Measurements from ENCODE around the gene FBXL3.
A peak's percentile ranks its signal among the peaks of the same experiment; 100 is the strongest.

The FBXL3 gene, protein sequence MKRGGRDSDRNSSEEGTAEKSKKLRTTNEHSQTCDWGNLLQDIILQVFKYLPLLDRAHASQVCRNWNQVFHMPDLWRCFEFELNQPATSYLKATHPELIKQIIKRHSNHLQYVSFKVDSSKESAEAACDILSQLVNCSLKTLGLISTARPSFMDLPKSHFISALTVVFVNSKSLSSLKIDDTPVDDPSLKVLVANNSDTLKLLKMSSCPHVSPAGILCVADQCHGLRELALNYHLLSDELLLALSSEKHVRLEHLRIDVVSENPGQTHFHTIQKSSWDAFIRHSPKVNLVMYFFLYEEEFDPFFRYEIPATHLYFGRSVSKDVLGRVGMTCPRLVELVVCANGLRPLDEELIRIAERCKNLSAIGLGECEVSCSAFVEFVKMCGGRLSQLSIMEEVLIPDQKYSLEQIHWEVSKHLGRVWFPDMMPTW

DNA sequence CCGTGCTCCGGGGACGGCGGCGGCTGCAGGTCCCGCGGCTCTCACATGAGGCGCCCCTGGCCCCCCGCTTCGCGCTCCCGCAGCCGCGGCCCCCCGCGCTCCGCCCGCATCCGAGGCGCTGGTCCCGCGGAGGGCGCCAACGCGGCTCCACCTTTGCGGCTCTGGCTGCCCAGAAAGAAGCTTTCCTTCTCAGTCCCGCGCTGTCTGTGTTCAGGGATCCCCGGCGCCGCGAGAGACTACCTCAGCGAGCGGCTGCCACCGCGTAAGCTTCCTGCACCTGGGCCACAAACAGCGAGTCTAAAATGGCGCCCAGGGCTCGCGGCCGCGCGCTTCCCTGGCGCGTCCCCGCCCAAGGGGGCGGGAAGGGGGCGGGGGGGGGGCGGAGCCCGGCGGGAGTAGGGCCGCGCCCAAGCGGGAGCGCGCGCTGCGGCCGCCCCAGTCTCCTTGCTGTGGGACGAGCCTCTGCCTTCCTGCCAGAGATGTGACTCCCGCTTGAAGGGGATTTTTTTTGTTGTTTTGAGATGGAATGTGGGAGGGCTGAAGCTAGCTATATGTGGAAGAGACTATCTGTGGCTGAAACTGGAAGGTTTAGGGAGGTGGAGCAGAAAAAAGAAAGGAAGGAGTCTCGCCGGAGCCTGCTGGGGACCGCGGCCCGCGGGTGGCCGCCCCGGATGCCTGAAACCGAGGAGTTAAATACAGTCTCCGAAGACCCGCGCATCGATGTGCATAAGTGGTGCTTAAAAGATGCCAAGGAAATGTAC, at the start of gene FBXL3:
TSS of gene FBXL3 (minus strand) at position 299 of the 761 bp plus-strand sequence. CDS start 5,299 bp downstream, outside the sequence.
- peak; percentile 88 for DNase-seq

DNA sequence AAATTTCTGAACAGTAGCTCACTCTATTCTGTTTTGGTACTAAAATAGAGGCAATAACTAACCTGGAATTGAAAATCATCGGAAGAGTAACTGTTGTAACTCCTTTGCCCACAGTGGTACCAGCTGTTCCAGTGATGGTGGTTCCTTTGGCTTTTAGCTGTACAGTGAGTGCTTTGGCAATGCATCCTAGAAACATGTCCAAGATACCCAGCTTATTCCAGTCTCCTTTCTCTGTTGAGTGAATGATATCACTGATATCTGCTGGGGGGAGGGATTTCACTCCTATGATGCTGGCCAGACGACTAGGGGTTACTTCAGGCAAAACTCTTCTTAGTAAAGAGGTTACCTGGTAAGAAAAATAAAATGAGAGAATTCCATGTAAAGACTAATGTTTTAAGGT, 40.6 kb upstream of the FBXL3 start:
- no peak for DNase-seq

- DNase-seq: peak; percentile 15
Observed at GRCh38 chr13:77065461-77066147, 38.6 kb upstream of the FBXL3 start.

DNA sequence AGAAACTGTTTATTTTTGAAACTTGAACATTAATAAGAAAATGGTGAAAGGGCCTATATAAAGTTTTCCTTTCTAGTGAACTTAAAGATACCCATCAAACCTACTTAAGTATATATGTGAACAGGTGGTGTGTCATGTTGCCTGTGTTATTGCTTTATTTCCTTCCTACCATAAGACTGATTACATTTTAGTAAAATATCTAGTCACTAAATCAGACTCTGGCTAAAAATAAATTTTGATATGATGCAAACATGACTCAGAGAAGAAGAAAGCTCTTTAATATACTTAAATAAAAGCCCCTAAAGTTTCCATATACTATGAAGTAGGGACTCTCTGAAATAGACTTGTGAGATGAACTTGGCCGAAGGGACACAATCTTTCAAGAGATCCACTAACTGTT, 35.1 kb upstream of the FBXL3 start:
- no peak for DNase-seq

GRCh38 chr13:77061362-77061761, 34.4 kb upstream of the FBXL3 start:
- DNase-seq: no peak

- DNase-seq: no peak
Observed at GRCh38 chr13:77056886-77057285, 29.9 kb upstream of the FBXL3 start.

DNA sequence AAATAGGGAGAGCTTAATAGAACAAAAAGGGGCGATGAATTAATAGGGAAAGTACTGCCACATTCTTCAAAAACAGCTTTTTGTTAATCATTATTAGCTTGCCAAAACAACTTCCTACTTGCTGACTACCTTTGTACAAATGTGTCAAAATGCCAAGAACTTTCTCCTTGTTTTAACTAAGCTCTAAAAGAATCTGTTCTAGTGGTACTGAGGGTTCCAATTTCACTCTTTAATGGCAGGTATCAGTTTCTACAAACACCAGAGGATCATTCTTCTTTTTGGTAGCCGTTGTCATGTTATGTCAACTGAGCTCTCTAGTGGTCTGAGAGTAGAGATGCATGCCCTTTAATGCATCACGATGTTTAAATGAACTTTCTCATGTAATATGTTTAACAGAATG, 29.4 kb upstream of the FBXL3 start:
- DNase-seq: no peak

GRCh38 chr13:77055158-77055557, 28.2 kb upstream of the FBXL3 start:
- no peak for DNase-seq

DNA sequence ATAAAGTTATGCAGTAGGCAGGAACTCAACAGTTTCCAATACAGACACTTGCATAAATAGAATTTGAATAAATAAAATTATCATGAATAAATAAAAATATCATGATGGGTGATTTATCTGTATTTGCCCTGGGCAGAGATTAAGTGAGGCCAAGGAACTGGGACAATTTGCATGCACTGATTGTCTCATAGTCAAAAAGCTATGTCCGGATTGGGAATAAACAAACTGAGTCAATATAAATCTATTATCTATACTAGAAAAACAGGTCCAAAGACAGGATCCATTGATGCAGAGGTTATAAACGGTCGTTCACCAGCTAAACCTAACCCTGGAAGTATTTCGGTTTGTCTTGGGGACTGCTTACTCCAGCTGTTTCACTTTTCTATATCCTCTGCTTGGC, 26.2 kb upstream of the FBXL3 start:
- DNase-seq: no peak

- DNase-seq: peak; percentile 29
Observed at GRCh38 chr13:77048681-77049080, 21.7 kb upstream of the FBXL3 start.

GRCh38 chr13:77047649-77048343, 20.8 kb upstream of the FBXL3 start:
- no peak for DNase-seq

DNA sequence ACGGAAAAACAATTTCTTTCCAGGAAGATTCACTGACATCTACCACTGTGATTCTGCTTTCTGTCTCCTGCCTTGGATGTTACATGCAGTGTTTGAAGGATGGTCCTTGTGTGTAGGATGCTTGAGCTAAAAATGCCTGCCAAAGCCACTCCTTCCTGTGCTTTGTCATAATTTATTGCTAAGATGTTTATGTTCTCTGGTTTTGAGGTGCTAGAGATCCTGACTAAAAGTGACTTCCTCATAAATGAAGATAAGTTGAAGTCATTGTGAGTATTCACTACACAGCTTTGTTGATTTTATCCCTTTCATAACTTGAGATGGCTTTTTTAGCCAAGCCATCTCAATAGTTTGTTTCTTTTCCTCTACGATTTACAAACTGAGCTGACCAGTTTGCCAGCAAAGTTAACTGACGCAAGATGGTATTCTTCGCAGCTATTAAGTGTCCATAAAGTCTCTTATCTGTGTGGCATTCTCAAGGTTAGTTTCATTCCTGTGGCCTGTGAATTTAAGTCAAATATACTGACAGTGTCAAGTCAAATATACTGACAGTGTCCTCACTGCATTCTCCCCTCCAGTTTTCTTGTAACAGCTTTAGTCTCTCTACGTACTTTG, 15.7 kb upstream of the FBXL3 start:
- no peak for DNase-seq

- DNase-seq: no peak
Observed at GRCh38 chr13:77040835-77041234, 13.9 kb upstream of the FBXL3 start.

GRCh38 chr13:77040076-77040475, 13.1 kb upstream of the FBXL3 start:
- no peak for DNase-seq

DNA sequence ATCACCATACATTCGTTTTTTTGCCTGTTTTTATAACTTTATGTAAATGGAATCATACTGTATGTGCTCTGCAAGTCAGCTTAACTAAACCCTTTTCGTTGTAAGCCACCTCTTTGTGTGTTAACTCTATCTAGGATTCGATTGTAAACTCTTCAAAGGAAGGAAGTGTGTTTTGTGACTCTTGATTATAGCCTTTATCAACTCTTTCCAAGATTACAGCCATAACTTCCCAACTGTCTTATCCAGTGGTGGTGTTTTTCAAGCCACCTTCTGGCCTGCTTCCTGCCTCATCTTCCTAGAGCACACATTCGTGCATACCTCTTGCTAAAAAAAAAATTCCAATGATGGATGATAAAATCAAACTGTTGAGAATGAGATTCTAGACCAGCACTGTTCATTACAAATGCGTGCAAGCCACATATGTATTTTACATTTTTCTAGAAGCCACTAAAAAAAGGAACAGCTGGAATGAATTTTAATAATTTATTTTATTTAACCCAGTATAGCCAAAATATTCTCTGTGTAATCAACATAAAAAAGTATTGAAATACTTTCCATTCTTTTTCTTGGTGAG, 12.0 kb upstream of the FBXL3 start:
- DNase-seq: no peak

DNA sequence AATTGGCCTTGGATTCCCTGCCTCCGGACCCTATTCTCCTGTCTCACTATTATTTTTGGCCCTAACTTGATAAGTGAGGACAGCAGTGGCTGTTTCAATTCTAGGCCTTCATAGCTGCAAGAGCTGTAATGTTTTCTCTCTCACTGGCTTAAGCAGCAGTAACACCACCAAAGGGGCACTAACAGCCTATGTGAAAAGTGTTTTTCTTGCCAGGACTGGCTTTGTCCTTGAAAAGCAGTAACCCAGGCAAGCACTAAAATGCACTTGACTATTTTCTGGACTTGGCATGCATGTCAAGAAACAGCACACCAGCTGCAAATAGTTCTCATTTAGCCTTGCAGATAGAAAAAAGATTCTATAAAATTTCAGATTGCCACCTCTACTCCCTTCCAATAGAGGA, 9.3 kb upstream of the FBXL3 start:
- no peak for DNase-seq

- DNase-seq: no peak
Observed at GRCh38 chr13:77034881-77035280, 7.9 kb upstream of the FBXL3 start.

- DNase-seq: no peak
Observed at GRCh38 chr13:77033717-77034302, 6.9 kb upstream of the FBXL3 start.

GRCh38 chr13:77031656-77032243, 4.8 kb upstream of the FBXL3 start:
- DNase-seq: no peak

- DNase-seq: no peak
Observed at GRCh38 chr13:77029436-77029835, 2.5 kb upstream of the FBXL3 start.

- DNase-seq: no peak
Observed at GRCh38 chr13:77028202-77028601, 1.2 kb upstream of the FBXL3 start.
